Lower leg skin (tissue), 4 donors: ENCODE measurements around the gene PABPN1L. TPM values are rescaled to one million over a fixed set of nuclear protein-coding genes. Genes with fewer than 3 reads are reported as not detected.

ENCODE experiments used
- DNase-seq, 2 donors: peaks; one replicate each; pipeline ENCODE4 v3.0.0-alpha.2; 2019; ENCODE audit warnings: low spot score in 2 of 2
- H3K4me3 ChIP-seq: fragments of 200-600 bp; sonication (generic); 2 replicates; pipeline ENCODE4 v1.5.1; 2017; ENCODE audit warnings: mild to moderate bottlenecking, low read depth; ENCODE audit not compliant: poor library complexity, severe bottlenecking
- POLR2A ChIP-seq, 2 donors: fragments of 450-650 bp; IDR thresholded peaks; one replicate each; pipeline ENCODE4 v1.6.1; 2016 to 2017; ENCODE audit warnings: antibody characterized with exemption in 2 of 2, mild to moderate bottlenecking in 1 of 2, moderate library complexity in 1 of 2
- WGBS, 2 donors: methylation state at CpG; one replicate each; pipeline ENCODE4 v1.1.5; 2018; 5-methylcytosine and 5-hydroxymethylcytosine counted together
- intact Hi-C: fragments of 100-400 bp; cut with DNase I; formaldehyde crosslinking; loops from one replicate; pipeline ENCODE4 v1.15.0; 2023; ENCODE audit warnings: low total_unique reads
- total RNA-seq, 4 donors: library from RNA; depleted of rRNA; stranded (reverse); fragments of >200 nt; gene quantifications; one replicate each; pipeline ENCODE4 v1.1.0, GENCODE V29; 2016
- TF ChIP-seq, protein P1 (sequence below), 3 donors: fragments of 450-650 bp; IDR thresholded peaks; one replicate each; pipeline ENCODE4 v1.5.1; 2016; ENCODE audit warnings: antibody characterized with exemption in 3 of 3, mild to moderate bottlenecking in 3 of 3, moderate library complexity in 2 of 3

Gene PABPN1L
- total RNA-seq, 4 donors from 2014 or later, result not detected

DNA sequence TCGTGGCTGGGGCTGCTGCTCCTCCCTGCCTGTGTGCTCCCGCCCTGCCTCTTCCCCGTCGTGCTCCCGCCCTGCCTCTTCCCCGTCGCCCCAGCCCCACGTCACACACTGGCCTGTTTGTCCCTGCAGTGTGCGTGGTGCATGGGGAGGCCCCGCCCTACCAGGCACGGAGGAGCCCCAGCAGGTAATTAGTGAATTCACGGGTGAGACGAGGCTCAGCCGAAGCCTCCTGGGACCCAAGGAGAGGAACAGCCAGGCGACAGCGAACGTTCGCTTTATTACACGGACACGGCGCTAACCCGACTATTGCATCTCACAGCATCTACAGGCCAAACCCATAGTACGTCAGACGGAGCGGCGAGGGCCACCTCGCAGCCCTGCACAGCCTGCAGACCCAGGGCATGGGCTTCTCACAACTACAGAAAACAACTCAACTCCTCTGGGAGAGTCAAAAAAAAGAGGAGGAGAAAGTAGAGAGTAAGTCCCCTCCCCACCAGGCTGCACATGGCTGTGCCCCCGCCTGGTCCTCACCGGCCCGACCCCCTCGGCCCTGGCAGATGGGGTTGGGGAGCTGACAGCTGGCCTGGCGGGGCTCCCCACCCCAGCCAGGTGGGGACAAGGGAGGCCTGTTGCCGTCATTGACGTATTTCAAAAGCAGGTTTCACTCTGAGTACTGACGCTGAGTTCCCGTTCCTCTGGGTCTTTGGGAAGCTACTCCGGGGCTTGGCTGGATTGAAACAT, 4.3 kb upstream of the PABPN1L start:
- 41 to 49% methylated on average over 36 to 37 of the region's 37 CpGs for WGBS, 2 donors
- intact Hi-C loops, result no loop called here

DNA sequence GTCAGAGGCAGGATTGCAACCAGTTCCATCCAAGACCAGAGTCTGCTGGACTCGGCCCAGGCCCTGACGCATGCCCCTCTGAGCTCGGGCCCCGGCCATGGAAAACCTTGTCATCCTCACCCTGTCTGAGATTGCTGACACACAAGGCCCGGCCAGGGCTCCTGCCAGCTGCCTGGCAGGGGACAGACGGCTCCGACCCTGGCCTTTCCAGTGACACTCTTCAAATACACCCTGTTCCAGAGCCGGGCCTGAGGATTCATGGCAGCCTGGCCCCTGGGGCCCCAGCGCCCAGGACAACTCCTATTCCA, 3.2 kb upstream of the PABPN1L start:
- TF ChIP-seq, protein P1, sequence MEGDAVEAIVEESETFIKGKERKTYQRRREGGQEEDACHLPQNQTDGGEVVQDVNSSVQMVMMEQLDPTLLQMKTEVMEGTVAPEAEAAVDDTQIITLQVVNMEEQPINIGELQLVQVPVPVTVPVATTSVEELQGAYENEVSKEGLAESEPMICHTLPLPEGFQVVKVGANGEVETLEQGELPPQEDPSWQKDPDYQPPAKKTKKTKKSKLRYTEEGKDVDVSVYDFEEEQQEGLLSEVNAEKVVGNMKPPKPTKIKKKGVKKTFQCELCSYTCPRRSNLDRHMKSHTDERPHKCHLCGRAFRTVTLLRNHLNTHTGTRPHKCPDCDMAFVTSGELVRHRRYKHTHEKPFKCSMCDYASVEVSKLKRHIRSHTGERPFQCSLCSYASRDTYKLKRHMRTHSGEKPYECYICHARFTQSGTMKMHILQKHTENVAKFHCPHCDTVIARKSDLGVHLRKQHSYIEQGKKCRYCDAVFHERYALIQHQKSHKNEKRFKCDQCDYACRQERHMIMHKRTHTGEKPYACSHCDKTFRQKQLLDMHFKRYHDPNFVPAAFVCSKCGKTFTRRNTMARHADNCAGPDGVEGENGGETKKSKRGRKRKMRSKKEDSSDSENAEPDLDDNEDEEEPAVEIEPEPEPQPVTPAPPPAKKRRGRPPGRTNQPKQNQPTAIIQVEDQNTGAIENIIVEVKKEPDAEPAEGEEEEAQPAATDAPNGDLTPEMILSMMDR (IDR thresholded peaks at IDR 0.05), result no peak
- no peak for TF ChIP-seq POLR2A (IDR thresholded peaks at IDR 0.05)
- DNase-seq, result no peak
- WGBS, 2 donors, result 84 to 92% methylated on average over 7 to 9 of the region's 9 CpGs
- no peak overlapping the region for H3K4me3 ChIP-seq
- intact Hi-C loops, result no loop called here

More for the DNA sequence above, 4.3 kb upstream of the PABPN1L start:
- no peak overlapping the region for H3K4me3 ChIP-seq
- DNase-seq, result no peak
- no peak for TF ChIP-seq POLR2A (IDR thresholded peaks at IDR 0.05)
- TF ChIP-seq, protein P1 (IDR thresholded peaks at IDR 0.05), result no peak

DNA sequence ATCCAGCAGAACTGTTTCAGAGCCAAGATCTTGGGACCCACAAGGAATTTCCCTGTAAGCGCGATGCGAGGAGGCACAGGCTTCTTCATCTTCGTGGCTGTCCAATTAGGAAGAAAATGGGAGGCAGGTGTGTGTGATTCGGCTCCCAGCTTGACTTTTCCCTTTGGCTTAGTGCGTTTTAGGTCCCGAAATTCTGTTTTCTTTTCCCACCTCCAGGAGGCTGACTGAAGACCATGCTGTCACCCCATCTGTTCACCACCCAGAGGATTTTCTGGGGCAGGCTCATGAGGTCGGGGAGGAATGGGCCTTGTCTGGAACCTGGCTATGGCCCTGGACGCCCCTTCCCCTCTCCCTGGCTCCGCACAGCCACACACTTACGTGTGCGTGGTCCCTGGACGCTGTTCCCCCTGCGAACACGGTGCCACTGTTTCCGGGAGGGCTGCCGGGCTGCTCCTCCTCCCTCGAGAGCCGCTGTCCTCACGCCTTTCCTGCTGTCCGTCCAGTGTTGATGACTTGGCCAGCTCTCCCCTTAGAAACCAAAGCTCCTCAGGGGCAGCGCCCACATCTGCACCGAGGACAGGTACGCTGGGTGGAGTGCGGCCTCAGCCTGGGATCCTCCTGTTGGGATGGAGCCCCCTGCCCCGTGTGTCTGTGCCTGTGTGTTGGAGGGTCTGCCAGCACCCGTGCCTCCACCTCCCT, 2.7 kb upstream of the PABPN1L start:
- H3K4me3 ChIP-seq, result no peak overlapping the region
- TF ChIP-seq, protein P1 (IDR thresholded peaks at IDR 0.05), result no peak
- TF ChIP-seq POLR2A (IDR thresholded peaks at IDR 0.05), result no peak
- DNase-seq, result no peak
- intact Hi-C loops, result no loop called here
- WGBS, 2 donors, result 78 to 89% methylated on average over 24 to 25 of the region's 27 CpGs

DNA sequence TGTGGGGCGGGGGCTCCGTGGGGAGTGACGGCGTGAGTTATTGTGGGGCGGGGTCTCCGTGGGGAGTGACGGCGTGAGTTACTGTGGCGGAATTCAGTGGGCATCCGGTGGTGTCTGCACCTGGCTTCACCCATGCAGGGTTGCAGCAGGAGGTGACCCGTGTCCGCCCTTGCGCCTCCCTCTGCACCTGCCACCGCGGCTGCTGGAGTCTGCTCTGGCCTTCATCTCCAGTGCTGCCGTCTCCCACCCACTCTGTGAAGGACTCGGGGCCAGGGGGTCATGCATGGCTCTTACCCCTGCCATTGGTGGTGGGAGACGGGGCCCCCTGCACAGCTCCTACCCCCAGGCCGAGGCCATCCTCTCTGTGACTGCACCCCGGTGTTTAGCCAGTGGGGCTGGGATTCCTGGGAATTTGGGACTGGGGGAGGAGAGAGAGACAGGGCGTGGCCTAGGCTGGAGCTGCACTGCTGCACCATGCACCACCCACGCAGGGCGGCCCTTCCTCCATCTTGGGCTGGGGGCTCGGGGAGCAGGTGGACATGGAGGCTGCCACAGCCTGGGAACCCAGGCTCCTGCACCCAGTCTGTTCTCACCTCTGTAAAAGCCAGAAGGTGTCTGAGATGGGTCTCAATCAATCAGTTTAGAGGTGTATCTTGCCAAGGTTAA, 1.3 kb upstream of the PABPN1L start:
- WGBS, 2 donors, result 84 to 85% methylated on average over 20 to 24 of the region's 24 CpGs
- TF ChIP-seq POLR2A (IDR thresholded peaks at IDR 0.05), result no peak
- TF ChIP-seq, protein P1 (IDR thresholded peaks at IDR 0.05), result no peak
- no peak overlapping the region for H3K4me3 ChIP-seq
- no peak for DNase-seq
- intact Hi-C loops, result no loop called here

DNA sequence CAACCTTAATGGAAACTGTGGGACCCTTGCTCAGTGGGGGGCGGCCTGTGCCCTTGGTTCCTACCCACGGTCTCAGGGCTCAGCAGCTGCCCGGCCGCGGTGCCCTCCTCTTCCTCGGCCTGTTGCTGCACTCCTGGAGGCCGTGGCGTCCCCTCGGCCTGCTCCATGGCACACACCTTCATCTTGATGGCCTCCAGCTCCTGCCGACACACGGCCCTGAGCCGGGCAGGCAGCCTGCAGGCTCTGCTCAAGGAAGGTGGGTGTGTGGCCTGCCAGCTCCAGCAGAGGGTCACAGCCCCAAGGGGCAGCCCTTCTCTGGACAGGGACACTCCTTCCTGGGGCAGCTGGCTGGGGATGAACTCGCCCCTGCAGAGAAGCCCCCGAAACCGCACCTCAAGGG, 718 bp downstream of the PABPN1L start:
- intact Hi-C loops, result no loop called here
- no peak overlapping the region for H3K4me3 ChIP-seq
- WGBS, 2 donors, result 82 to 93% methylated on average over 9 to 12 of the region's 15 CpGs
- DNase-seq, result no peak
- TF ChIP-seq, protein P1 (IDR thresholded peaks at IDR 0.05), result no peak
- TF ChIP-seq POLR2A (IDR thresholded peaks at IDR 0.05), result no peak
